CD4-positive, CD25-positive, alpha-beta regulatory T cell (primary cell): ENCODE results near the gene ENTR1. TPM values are rescaled to one million over a fixed set of nuclear protein-coding genes. Genes with fewer than 3 reads are reported as not detected.
A peak's percentile ranks its signal among the peaks of the same experiment; 100 is the strongest.

Experiments used
- ATAC-seq, 2 donors: fragments of 150-1000 bp; cut with Tn5 transposase; one replicate each; pipeline ENCODE4 v1.10.0; 2021; ENCODE audit warnings: low read depth in 2 of 2, moderate number of reproducible peaks in 2 of 2, moderate library complexity in 1 of 2
- DNase-seq, 3 donors: peaks; one replicate each; pipeline versions ENCODE4 v3.0.0 to v3.0.0-alpha.2; 2012 to 2022; ENCODE audit warnings: mixed read lengths in 1 of 3
- H3K27ac ChIP-seq: one replicate; pipeline ENCODE4 v1.7.0; 2013; ENCODE audit warnings: mild to moderate bottlenecking, low read length; ENCODE audit not compliant: insufficient read depth, poor library complexity, severe bottlenecking
- H3K27me3 ChIP-seq: one replicate; pipeline ENCODE4 v1.7.0; 2013; ENCODE audit warnings: low read length; ENCODE audit not compliant: control insufficient read depth, insufficient read depth
- H3K36me3 ChIP-seq: one replicate; pipeline ENCODE4 v1.7.0; 2013; ENCODE audit warnings: mild to moderate bottlenecking, low read length, moderate library complexity; ENCODE audit not compliant: control insufficient read depth, insufficient read depth
- H3K4me1 ChIP-seq: 2 replicates; pipeline ENCODE4 v1.7.0; 2013; ENCODE audit warnings: mild to moderate bottlenecking, low read length; ENCODE audit not compliant: insufficient read depth, control insufficient read depth, poor library complexity, severe bottlenecking
- H3K4me3 ChIP-seq: one replicate; pipeline ENCODE4 v1.7.0; 2013; ENCODE audit warnings: low read depth, mild to moderate bottlenecking, low read length, moderate library complexity
- H3K9me3 ChIP-seq, 2 experiments: 1 replicate in 1 of 2; 2 replicates in 1 of 2; pipeline ENCODE4 v1.7.0; 2013; ENCODE audit warnings: low read length in 2 of 2, mild to moderate bottlenecking in 1 of 2, moderate library complexity in 1 of 2; ENCODE audit not compliant: control insufficient read depth in 2 of 2
- H3K27ac Mint-ChIP-seq, 3 donors: one replicate each; pipeline ENCODE4 v1.8.0; 2020 to 2022; ENCODE audit warnings: mild to moderate bottlenecking in 3 of 3, mixed read lengths in 3 of 3, moderate library complexity in 2 of 3
- H3K27me3 Mint-ChIP-seq: one replicate; pipeline ENCODE4 v1.8.0; 2022; ENCODE audit warnings: mild to moderate bottlenecking, mixed read lengths
- H3K36me3 Mint-ChIP-seq: one replicate; pipeline ENCODE4 v1.8.0; 2020; ENCODE audit warnings: mixed read lengths
- H3K4me1 Mint-ChIP-seq, 4 donors: one replicate each; pipeline ENCODE4 v1.8.0; 2020 to 2022; ENCODE audit warnings: mixed read lengths in 4 of 4, mild to moderate bottlenecking in 1 of 4
- H3K4me3 Mint-ChIP-seq, 4 donors: one replicate each; pipeline ENCODE4 v1.8.0; 2020 to 2022; ENCODE audit warnings: mild to moderate bottlenecking in 4 of 4, mixed read lengths in 4 of 4, moderate library complexity in 3 of 4
- H3K9me3 Mint-ChIP-seq, 7 donors: one replicate each; pipeline ENCODE4 v1.8.0; 2020 to 2022; ENCODE audit warnings: mixed read lengths in 7 of 7, mild to moderate bottlenecking in 3 of 7, moderate library complexity in 2 of 7
- polyA plus RNA-seq, 4 donors: library from polyadenylated mRNA; unstranded; fragments of 300-500 nt; fragmentation: Illumina TruSeq; gene quantifications; one replicate each; pipeline ENCODE4 v1.2.3, GENCODE V29; 2021
- total RNA-seq: library from RNA; stranded (reverse); gene quantifications from one replicate; pipeline ENCODE4 v1.2.3, GENCODE V29; 2022

ENTR1 gene
- total and polyA plus RNA-seq, 5 donors from 2014 or later, result 7.8 to 63.2 (median 9.6) TPM

- H3K4me3 Mint-ChIP-seq, result no peak overlapping the region
- Histone ChIP-seq H3K27me3 (no peaks in the 10 kb centered on the region), H3K27ac (no peak overlapping the region), H3K4me3 (no peak overlapping the region), H3K36me3 (no peaks in the 10 kb centered on the region), H3K9me3 (no peaks in the 10 kb centered on the region), H3K4me1 (peaks cover 8% of the 10 kb centered on the region)
- no peaks in the 10 kb centered on the region for H3K4me1 Mint-ChIP-seq
- DNase-seq (no peak), ATAC-seq (no peak)
- H3K27me3 Mint-ChIP-seq, result no peaks in the 10 kb centered on the region
- no peaks in the 10 kb centered on the region for H3K9me3 Mint-ChIP-seq
- no peaks in the 10 kb centered on the region for H3K36me3 Mint-ChIP-seq
- no peak overlapping the region for H3K27ac Mint-ChIP-seq
Measured at GRCh38 chr9:136371533-136371880, 38.9 kb downstream of the ENTR1 start.

GRCh38 chr9:136370687-136371532, 39.5 kb downstream of the ENTR1 start:
- no peak for DNase-seq
- Mint-ChIP-seq H3K27ac (no peak overlapping the region), H3K27me3 (peaks cover 4% of the 10 kb centered on the region), H3K4me1 (no peaks in the 10 kb centered on the region), H3K4me3 (no peak overlapping the region), H3K36me3 (no peaks in the 10 kb centered on the region), H3K9me3 (no peaks in the 10 kb centered on the region)
- H3K4me1 ChIP-seq, result peaks cover 8% of the 10 kb centered on the region
- no peak for ATAC-seq
- H3K27ac ChIP-seq, result no peak overlapping the region
- H3K4me3 ChIP-seq, result no peak overlapping the region
- H3K36me3 ChIP-seq, result no peaks in the 10 kb centered on the region
- no peaks in the 10 kb centered on the region for H3K27me3 ChIP-seq
- H3K9me3 ChIP-seq, result no peaks in the 10 kb centered on the region

GRCh38 chr9:136370037-136370436, 40.4 kb downstream of the ENTR1 start:
- no peaks in the 10 kb centered on the region for H3K9me3 Mint-ChIP-seq
- no peak overlapping the region for H3K27ac Mint-ChIP-seq
- peaks cover 5% of the 10 kb centered on the region for H3K27me3 Mint-ChIP-seq
- no peaks in the 10 kb centered on the region for H3K4me1 Mint-ChIP-seq
- Histone ChIP-seq H3K9me3 (no peaks in the 10 kb centered on the region), H3K27me3 (no peaks in the 10 kb centered on the region), H3K4me1 (peaks cover 8% of the 10 kb centered on the region), H3K4me3 (no peak overlapping the region), H3K27ac (no peak overlapping the region), H3K36me3 (no peaks in the 10 kb centered on the region)
- no peaks in the 10 kb centered on the region for H3K36me3 Mint-ChIP-seq
- H3K4me3 Mint-ChIP-seq, result peak overlapping the region in 1 of 4 donors; percentile 35
- no peak for ATAC-seq
- no peak for DNase-seq

- Histone ChIP-seq H3K27ac (no peak overlapping the region), H3K4me1 (peaks cover 8% of the 10 kb centered on the region), H3K36me3 (no peaks in the 10 kb centered on the region), H3K9me3 (no peaks in the 10 kb centered on the region), H3K27me3 (no peaks in the 10 kb centered on the region), H3K4me3 (no peak overlapping the region)
- Mint-ChIP-seq H3K9me3 (no peaks in the 10 kb centered on the region), H3K36me3 (no peaks in the 10 kb centered on the region), H3K27me3 (peaks cover 5% of the 10 kb centered on the region), H3K4me1 (no peaks in the 10 kb centered on the region), H3K4me3 (peak overlapping the region in 1 of 4 donors; percentile 15), H3K27ac (no peak overlapping the region)
- no peak for DNase-seq
- ATAC-seq, result no peak
Measured at GRCh38 chr9:136368190-136368589, 42.2 kb downstream of the ENTR1 start.

DNA sequence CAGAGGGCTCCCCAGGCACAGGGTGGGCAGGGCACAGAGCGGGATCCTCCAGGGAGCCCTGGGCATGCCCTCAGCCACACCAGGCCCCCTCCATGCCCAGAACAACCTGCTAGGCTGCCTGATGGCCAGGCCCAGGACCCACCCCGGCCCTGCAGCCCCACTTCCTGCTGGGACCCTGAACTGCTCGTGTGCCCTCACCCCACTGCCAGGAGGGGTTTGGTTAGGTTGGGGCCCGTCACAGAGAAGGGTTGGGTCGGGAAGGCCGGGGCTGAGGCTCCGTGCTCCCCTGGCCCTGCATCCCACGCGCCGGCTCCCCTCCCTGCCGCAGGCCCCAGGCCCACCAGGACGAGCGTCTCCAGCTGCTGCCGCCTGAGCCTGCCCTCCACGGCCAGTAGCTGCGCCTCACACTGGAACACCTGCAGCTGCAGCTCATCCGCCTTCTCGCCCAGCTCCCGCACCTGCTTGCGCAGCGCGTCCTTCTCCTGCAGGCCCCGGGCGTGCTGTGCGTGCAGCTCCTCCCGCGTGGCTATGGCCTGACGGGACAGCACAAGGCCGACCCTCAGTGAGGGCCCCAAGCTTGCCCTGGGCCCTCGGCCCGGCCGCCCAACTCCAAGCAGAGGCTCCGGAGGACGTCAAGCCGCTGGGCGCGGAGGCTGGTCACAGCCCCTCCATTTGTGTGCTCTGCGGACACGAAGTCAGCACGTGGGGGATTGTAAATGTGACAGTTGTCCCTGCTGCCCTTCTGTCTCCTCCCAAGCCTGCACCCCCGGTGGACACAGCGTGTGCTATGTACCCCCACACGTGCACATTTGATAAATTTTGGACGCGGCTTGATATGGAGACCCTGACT, 42.9 kb downstream of the ENTR1 start:
- H3K27ac ChIP-seq, result no peak overlapping the region
- H3K36me3 Mint-ChIP-seq, result no peaks in the 10 kb centered on the region
- no peak for DNase-seq
- H3K4me3 Mint-ChIP-seq, result peak overlapping the region in 1 of 4 donors; percentile 43
- no peaks in the 10 kb centered on the region for H3K9me3 ChIP-seq
- no peaks in the 10 kb centered on the region for H3K9me3 Mint-ChIP-seq
- peaks cover 4% of the 10 kb centered on the region for H3K4me1 ChIP-seq
- no peaks in the 10 kb centered on the region for H3K27me3 ChIP-seq
- ATAC-seq, result no peak
- no peaks in the 10 kb centered on the region for H3K36me3 ChIP-seq
- H3K4me3 ChIP-seq, result no peak overlapping the region
- no peak overlapping the region for H3K27ac Mint-ChIP-seq
- peaks cover 0 to 3% (median 0%) of the 10 kb centered on the region in 4 donors for H3K4me1 Mint-ChIP-seq
- H3K27me3 Mint-ChIP-seq, result peaks cover 5% of the 10 kb centered on the region

DNA sequence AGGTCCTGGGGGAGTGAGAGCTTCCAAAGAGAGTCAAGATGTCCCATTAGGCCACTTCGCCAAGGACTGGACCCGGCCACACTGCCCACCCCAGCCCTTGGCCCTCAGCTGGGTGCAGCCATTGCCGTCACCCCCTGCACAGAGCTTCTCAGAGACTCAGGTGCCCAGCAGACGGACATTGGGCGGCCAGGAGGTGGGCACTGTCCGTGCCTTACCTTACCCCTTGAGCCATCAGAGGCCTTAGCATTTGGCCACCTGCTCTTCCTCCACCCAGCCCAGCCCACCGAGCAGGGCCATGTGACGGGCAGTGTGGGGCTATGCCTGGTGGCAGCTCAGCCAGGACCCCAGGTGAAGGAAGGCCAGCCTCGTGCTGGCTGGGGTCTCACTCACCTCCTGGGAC, 43.6 kb downstream of the ENTR1 start:
- H3K4me1 ChIP-seq, result no peaks in the 10 kb centered on the region
- H3K27me3 Mint-ChIP-seq, result peaks cover 5% of the 10 kb centered on the region
- no peak overlapping the region for H3K4me3 Mint-ChIP-seq
- no peaks in the 10 kb centered on the region for H3K9me3 Mint-ChIP-seq
- ATAC-seq (no peak), DNase-seq (no peak)
- H3K27ac ChIP-seq, result no peak overlapping the region
- no peak overlapping the region for H3K27ac Mint-ChIP-seq
- H3K4me3 ChIP-seq, result no peak overlapping the region
- no peaks in the 10 kb centered on the region for H3K27me3 ChIP-seq
- no peaks in the 10 kb centered on the region for H3K36me3 ChIP-seq
- H3K9me3 ChIP-seq, result no peaks in the 10 kb centered on the region
- H3K4me1 Mint-ChIP-seq, result peaks cover 0 to 4% (median 0%) of the 10 kb centered on the region in 4 donors
- no peaks in the 10 kb centered on the region for H3K36me3 Mint-ChIP-seq

DNA sequence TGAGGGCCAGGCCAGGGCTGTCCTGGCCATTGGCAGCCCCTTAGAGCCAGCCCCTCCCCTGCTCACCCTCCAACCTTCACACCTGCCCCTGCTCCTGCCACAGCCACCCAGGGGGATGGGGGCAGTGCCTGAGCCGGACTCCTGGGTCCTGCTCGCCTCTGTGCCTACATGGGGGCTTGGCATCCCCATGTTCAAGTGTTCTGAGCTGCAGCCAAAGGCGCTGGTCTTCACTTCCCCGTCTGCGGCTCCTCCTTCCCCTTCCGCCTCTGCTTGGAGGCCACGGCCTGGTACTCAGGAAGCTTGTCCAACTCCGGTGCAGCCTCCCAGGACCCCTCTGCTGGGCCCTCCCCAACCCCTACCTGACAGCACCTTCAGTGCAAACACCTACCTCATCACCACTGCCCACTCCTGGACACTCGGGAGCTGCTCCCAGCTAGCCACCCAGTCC, 44.6 kb downstream of the ENTR1 start:
- H3K9me3 Mint-ChIP-seq, result no peaks in the 10 kb centered on the region
- Histone ChIP-seq H3K4me1 (no peaks in the 10 kb centered on the region), H3K36me3 (no peaks in the 10 kb centered on the region), H3K4me3 (no peak overlapping the region), H3K27me3 (no peaks in the 10 kb centered on the region), H3K9me3 (no peaks in the 10 kb centered on the region), H3K27ac (no peak overlapping the region)
- peaks cover 5% of the 10 kb centered on the region for H3K27me3 Mint-ChIP-seq
- DNase-seq (no peak), ATAC-seq (no peak)
- H3K36me3 Mint-ChIP-seq, result no peaks in the 10 kb centered on the region
- H3K4me3 Mint-ChIP-seq, result no peak overlapping the region
- H3K4me1 Mint-ChIP-seq, result peaks cover 0 to 4% (median 0%) of the 10 kb centered on the region in 4 donors
- H3K27ac Mint-ChIP-seq, result peak overlapping the region in 1 of 3 donors; percentile 52
